HepG2 (cell line): ENCODE data around the gene XG. TPM values are rescaled to one million over a fixed set of nuclear protein-coding genes. Genes with fewer than 3 reads are reported as not detected.

Experiments used
- EP300 ChIP-seq, 3 experiments: sonication (generic) in 1 of 3; formaldehyde crosslinking in 1 of 3; IDR thresholded peaks; 2 replicates each; pipeline versions ENCODE4 v1.5.1 to v1.6.1; 2011 to 2020; ENCODE audit warnings: low read depth in 2 of 3, low read length in 2 of 3, borderline replicate concordance in 1 of 3, improper control_type of control experiment in 1 of 3, mild to moderate bottlenecking in 1 of 3, missing genetic modification reagents in 1 of 3, moderate library complexity in 1 of 3
- FOXA1 ChIP-seq, 2 experiments: fragments of 450-650 bp in 1 of 2; sonication (generic) in 1 of 2; formaldehyde crosslinking in 1 of 2; IDR thresholded peaks; 2 replicates each; pipeline versions ENCODE4 v1.4.0 to v1.6.1; 2016 to 2020; ENCODE audit warnings: missing genetic modification reagents in 1 of 2
- MEF2D ChIP-seq: sonication (generic); formaldehyde crosslinking; IDR thresholded peaks from 2 replicates; pipeline ENCODE4 v1.5.1; 2020; ENCODE audit warnings: mild to moderate bottlenecking, missing genetic modification reagents
- MXD4 ChIP-seq: IDR thresholded peaks from 2 replicates; pipeline ENCODE4 v1.6.1; 2016; ENCODE audit warnings: mild to moderate bottlenecking, missing biosample characterization, missing genetic modification reagents
- SPEN ChIP-seq: sonication (generic); formaldehyde crosslinking; IDR thresholded peaks from 2 replicates; pipeline ENCODE4 v1.5.1; 2020; ENCODE audit warnings: low read depth, mild to moderate bottlenecking, missing genetic modification reagents
- ZBTB1 ChIP-seq: sonication (generic); formaldehyde crosslinking; IDR thresholded peaks from 2 replicates; pipeline ENCODE4 v1.4.0; 2020; ENCODE audit warnings: missing genetic modification reagents, borderline replicate concordance
- ZFY ChIP-seq: sonication (generic); formaldehyde crosslinking; IDR thresholded peaks from 2 replicates; pipeline ENCODE4 v1.4.0; 2020; ENCODE audit warnings: missing genetic modification reagents
- ZKSCAN1 ChIP-seq: fragments of 150-350 bp; IDR thresholded peaks from 2 replicates; pipeline ENCODE4 v1.6.1; 2014; ENCODE audit warnings: low read length
- ZNF207 ChIP-seq: fragments of 450-650 bp; IDR thresholded peaks from 2 replicates; pipeline ENCODE4 v1.6.1; 2016; ENCODE audit warnings: antibody characterized with exemption, borderline replicate concordance
- ZNF367 ChIP-seq: sonication (generic); formaldehyde crosslinking; IDR thresholded peaks from 2 replicates; pipeline ENCODE4 v1.4.0; 2020; ENCODE audit warnings: missing genetic modification reagents, borderline replicate concordance
- ZNF564 ChIP-seq: sonication (generic); formaldehyde crosslinking; IDR thresholded peaks from 2 replicates; pipeline ENCODE4 v1.8.1; 2023; ENCODE audit warnings: mild to moderate bottlenecking, missing genetic modification reagents
- ZNF629 ChIP-seq: sonication (generic); formaldehyde crosslinking; conservative IDR thresholded peaks from 2 replicates; pipeline ENCODE4 v1.5.0; 2020; ENCODE audit warnings: missing genetic modification reagents
- polyA plus RNA-seq, 8 experiments: library from polyadenylated mRNA; depleted of rRNA in 3 of 8; stranded (reverse) in 7 of 8; unstranded in 1 of 8; fragments of >200 nt; fragmentation: Illumina TruSeq in 4 of 8; extraction: Trizol in 4 of 8; gene quantifications; 2 replicates each; pipeline versions ENCODE4 v1.2.1 to v1.2.3, GENCODE V29; 2011 to 2016; ENCODE audit warnings: low read depth in 4 of 8, missing spikeins in 1 of 8, mixed read lengths in 1 of 8; ENCODE audit not compliant: insufficient read depth in 1 of 8
- total RNA-seq, 5 experiments: library from RNA; depleted of rRNA; stranded (reverse); fragments of >200 nt; fragmentation: Illumina TruSeq; extraction: Trizol; gene quantifications; 2 replicates each; pipeline ENCODE4 v1.2.3, GENCODE V29; 2016; ENCODE audit warnings: low read depth in 1 of 5
- TF ChIP-seq, protein P1 (sequence below): sonication (generic); formaldehyde crosslinking; IDR thresholded peaks from 2 replicates; pipeline ENCODE4 v1.5.0; 2020; ENCODE audit warnings: mild to moderate bottlenecking, missing genetic modification reagents, borderline replicate concordance
- TF ChIP-seq, protein P2 (sequence below): sonication (generic); formaldehyde crosslinking; IDR thresholded peaks from 2 replicates; pipeline ENCODE4 v1.4.0; 2020; ENCODE audit warnings: mild to moderate bottlenecking, missing genetic modification reagents
- TF ChIP-seq, protein P3 (sequence below): sonication (generic); formaldehyde crosslinking; IDR thresholded peaks from 2 replicates; pipeline ENCODE4 v1.8.1; 2022; ENCODE audit warnings: low read depth, mild to moderate bottlenecking, missing genetic modification reagents

XG gene
- total and polyA plus RNA-seq, 2 of the 13 experiments (the other 11 are each of a cell fraction or from before 2014, with no cell fraction given) = not detected

DNA sequence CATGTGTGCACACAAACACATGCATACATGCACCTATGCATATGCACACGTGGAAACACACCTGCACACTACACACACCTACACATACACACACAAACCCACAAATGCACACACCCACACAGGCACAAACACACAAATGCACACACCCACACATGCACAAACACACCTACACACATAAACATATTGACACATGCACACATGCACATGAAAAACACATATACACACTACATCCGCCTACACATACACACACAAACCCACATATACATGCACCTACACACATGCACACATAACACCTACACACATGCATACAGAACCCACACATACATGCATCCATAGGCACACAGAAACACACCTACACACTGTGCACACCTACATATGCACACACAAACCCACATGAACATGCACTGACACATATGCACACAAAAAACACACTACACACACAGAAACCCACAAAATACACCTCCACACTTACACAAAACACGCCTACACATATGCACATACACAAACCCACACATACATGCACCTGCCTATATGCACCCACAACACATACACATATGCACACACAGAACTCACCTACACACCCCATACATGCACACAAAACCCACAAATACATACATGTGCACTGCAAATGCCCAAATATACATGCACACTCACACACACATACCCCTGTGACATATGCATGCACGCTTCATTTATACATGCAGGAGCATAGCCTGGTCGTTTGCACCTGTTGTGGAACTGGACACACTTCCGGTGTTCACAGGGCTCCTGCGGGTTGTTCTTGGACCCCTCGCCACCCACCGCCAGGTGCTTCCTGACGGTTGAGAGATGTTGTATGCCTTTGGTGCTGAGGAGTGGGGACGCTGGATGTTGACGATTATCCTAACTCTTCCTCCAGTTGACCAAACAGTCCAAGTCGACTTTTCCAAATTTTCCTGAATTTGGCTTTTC lies 38.7 kb upstream of the XG start (continued):
- TF ChIP-seq MEF2D (CRISPR knock-in tag) (no peak), ZFY (CRISPR knock-in tag) (no peak), FOXA1 (IDR thresholded peaks at IDR 0.05) (0 out of 2 replicates have a peak, but pooled peaks have one; percentile 39), FOXA1 (CRISPR knock-in tag; IDR thresholded peaks at IDR 0.05) (no peak), ZBTB1 (no peak), ZNF564 (CRISPR knock-in tag) (no peak), ZNF629 (no peak), EP300 (IDR thresholded peaks at IDR 0.05; ENCODE audit: low read depth in 2 of 2, low read length in 2 of 2) (no peak), EP300 (CRISPR knock-in tag; IDR thresholded peaks at IDR 0.05; ENCODE audit: borderline replicate concordance) (no peak), SPEN (CRISPR knock-in tag) (no peak), ZNF367 (CRISPR knock-in tag) (no peak), MXD4 (CRISPR knock-in tag) (no peak), ZNF207 (0 out of 2 replicates have a peak, but pooled peaks have one; percentile 31), ZKSCAN1 (no peak)
- TF ChIP-seq, protein P1, sequence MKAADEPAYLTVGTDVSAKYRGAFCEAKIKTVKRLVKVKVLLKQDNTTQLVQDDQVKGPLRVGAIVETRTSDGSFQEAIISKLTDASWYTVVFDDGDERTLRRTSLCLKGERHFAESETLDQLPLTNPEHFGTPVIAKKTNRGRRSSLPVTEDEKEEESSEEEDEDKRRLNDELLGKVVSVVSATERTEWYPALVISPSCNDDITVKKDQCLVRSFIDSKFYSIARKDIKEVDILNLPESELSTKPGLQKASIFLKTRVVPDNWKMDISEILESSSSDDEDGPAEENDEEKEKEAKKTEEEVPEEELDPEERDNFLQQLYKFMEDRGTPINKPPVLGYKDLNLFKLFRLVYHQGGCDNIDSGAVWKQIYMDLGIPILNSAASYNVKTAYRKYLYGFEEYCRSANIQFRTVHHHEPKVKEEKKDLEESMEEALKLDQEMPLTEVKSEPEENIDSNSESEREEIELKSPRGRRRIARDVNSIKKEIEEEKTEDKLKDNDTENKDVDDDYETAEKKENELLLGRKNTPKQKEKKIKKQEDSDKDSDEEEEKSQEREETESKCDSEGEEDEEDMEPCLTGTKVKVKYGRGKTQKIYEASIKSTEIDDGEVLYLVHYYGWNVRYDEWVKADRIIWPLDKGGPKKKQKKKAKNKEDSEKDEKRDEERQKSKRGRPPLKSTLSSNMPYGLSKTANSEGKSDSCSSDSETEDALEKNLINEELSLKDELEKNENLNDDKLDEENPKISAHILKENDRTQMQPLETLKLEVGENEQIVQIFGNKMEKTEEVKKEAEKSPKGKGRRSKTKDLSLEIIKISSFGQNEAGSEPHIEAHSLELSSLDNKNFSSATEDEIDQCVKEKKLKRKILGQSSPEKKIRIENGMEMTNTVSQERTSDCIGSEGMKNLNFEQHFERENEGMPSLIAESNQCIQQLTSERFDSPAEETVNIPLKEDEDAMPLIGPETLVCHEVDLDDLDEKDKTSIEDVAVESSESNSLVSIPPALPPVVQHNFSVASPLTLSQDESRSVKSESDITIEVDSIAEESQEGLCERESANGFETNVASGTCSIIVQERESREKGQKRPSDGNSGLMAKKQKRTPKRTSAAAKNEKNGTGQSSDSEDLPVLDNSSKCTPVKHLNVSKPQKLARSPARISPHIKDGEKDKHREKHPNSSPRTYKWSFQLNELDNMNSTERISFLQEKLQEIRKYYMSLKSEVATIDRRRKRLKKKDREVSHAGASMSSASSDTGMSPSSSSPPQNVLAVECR (CRISPR knock-in tag) = no peak
- TF ChIP-seq, protein P2, sequence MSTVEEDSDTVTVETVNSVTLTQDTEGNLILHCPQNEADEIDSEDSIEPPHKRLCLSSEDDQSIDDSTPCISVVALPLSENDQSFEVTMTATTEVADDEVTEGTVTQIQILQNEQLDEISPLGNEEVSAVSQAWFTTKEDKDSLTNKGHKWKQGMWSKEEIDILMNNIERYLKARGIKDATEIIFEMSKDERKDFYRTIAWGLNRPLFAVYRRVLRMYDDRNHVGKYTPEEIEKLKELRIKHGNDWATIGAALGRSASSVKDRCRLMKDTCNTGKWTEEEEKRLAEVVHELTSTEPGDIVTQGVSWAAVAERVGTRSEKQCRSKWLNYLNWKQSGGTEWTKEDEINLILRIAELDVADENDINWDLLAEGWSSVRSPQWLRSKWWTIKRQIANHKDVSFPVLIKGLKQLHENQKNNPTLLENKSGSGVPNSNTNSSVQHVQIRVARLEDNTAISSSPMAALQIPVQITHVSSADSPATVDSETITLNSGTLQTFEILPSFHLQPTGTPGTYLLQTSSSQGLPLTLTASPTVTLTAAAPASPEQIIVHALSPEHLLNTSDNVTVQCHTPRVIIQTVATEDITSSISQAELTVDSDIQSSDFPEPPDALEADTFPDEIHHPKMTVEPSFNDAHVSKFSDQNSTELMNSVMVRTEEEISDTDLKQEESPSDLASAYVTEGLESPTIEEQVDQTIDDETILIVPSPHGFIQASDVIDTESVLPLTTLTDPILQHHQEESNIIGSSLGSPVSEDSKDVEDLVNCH = no peak
- TF ChIP-seq, protein P3, sequence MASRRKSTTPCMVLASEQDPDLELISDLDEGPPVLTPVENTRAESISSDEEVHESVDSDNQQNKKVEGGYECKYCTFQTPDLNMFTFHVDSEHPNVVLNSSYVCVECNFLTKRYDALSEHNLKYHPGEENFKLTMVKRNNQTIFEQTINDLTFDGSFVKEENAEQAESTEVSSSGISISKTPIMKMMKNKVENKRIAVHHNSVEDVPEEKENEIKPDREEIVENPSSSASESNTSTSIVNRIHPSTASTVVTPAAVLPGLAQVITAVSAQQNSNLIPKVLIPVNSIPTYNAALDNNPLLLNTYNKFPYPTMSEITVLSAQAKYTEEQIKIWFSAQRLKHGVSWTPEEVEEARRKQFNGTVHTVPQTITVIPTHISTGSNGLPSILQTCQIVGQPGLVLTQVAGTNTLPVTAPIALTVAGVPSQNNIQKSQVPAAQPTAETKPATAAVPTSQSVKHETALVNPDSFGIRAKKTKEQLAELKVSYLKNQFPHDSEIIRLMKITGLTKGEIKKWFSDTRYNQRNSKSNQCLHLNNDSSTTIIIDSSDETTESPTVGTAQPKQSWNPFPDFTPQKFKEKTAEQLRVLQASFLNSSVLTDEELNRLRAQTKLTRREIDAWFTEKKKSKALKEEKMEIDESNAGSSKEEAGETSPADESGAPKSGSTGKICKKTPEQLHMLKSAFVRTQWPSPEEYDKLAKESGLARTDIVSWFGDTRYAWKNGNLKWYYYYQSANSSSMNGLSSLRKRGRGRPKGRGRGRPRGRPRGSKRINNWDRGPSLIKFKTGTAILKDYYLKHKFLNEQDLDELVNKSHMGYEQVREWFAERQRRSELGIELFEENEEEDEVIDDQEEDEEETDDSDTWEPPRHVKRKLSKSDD (CRISPR knock-in tag) = no peak
